Neural progenitor cell (in vitro differentiated cells): ENCODE data around the gene PCSK5.

Source experiments
- EZH2 ChIP-seq: fragments of 200-600 bp; sonication (generic); IDR thresholded peaks from 2 replicates; pipeline ENCODE4 v1.6.1; 2017; ENCODE audit warnings: antibody characterized with exemption, mild to moderate bottlenecking, moderate library complexity
- TF ChIP-seq, protein P1 (sequence below): fragments of 200-600 bp; sonication (generic); IDR thresholded peaks from 2 replicates; pipeline ENCODE4 v1.5.1; 2017; ENCODE audit warnings: antibody characterized with exemption, mild to moderate bottlenecking

DNA sequence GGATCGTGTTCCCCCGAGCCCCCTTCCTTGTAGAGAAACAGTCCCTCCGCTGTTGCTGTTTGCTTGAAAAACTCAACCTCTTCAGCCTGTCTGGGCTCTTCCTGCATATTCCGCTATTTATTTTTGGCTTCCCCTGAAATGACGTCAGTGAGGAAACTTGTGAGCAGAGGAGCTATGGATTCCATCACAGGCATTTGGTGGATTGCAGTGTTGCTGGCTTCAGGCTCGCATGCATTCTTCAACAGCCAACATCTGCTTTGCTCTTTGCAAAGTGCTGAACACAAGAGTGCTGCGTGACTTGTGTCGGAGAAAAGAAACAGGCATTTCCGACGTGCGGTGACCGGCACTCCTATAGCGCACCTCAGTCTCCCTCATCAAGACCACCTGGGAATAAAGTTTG lies 271.1 kb downstream of the PCSK5 start:
- TF ChIP-seq, protein P1, sequence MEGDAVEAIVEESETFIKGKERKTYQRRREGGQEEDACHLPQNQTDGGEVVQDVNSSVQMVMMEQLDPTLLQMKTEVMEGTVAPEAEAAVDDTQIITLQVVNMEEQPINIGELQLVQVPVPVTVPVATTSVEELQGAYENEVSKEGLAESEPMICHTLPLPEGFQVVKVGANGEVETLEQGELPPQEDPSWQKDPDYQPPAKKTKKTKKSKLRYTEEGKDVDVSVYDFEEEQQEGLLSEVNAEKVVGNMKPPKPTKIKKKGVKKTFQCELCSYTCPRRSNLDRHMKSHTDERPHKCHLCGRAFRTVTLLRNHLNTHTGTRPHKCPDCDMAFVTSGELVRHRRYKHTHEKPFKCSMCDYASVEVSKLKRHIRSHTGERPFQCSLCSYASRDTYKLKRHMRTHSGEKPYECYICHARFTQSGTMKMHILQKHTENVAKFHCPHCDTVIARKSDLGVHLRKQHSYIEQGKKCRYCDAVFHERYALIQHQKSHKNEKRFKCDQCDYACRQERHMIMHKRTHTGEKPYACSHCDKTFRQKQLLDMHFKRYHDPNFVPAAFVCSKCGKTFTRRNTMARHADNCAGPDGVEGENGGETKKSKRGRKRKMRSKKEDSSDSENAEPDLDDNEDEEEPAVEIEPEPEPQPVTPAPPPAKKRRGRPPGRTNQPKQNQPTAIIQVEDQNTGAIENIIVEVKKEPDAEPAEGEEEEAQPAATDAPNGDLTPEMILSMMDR = no peak
- TF ChIP-seq EZH2 = no peak
